Neural progenitor cell (in vitro differentiated cells): Measurements from ENCODE around the gene SLC41A1. TPM values are rescaled to one million over a fixed set of nuclear protein-coding genes. Genes with fewer than 3 reads are reported as not detected.

Experiments
- DNase-seq: peaks from one replicate; pipeline ENCODE4 v3.0.0-alpha.2; 2016; ENCODE audit warnings: low spot score
- H2AFZ ChIP-seq: fragments of 200-600 bp; sonication (generic); replicated peaks from 2 replicates; pipeline ENCODE4 v1.6.1; 2016; ENCODE audit warnings: antibody characterized with exemption
- H3F3A ChIP-seq: fragments of 200-600 bp; sonication (generic); 2 replicates; pipeline ENCODE4 v1.6.1; 2016; ENCODE audit warnings: antibody characterized with exemption, low read depth
- H3K27ac ChIP-seq: fragments of 200-600 bp; sonication (generic); 2 replicates; pipeline ENCODE4 v1.5.1; 2016; ENCODE audit warnings: mild to moderate bottlenecking
- H3K27me3 ChIP-seq: fragments of 200-600 bp; sonication (generic); 2 replicates; pipeline ENCODE4 v1.6.1; 2016; ENCODE audit warnings: mild to moderate bottlenecking, moderate library complexity
- H3K36me3 ChIP-seq: fragments of 200-600 bp; sonication (generic); 2 replicates; pipeline ENCODE4 v1.5.1; 2016
- H3K4me1 ChIP-seq: fragments of 200-600 bp; sonication (generic); 2 replicates; pipeline ENCODE4 v1.6.1; 2016; ENCODE audit warnings: mixed run types
- H3K4me2 ChIP-seq: fragments of 200-600 bp; sonication (generic); 2 replicates; pipeline ENCODE4 v1.6.1; 2016
- H3K4me3 ChIP-seq: fragments of 200-600 bp; sonication (generic); 2 replicates; pipeline ENCODE4 v1.5.1; 2016
- H3K79me2 ChIP-seq: fragments of 200-600 bp; sonication (generic); 2 replicates; pipeline ENCODE4 v1.6.1; 2016; ENCODE audit warnings: low read depth
- H3K9ac ChIP-seq: fragments of 200-600 bp; sonication (generic); 2 replicates; pipeline ENCODE4 v1.6.1; 2016
- H3K9me3 ChIP-seq: fragments of 200-600 bp; sonication (generic); 2 replicates; pipeline ENCODE4 v1.5.1; 2016; ENCODE audit warnings: low read depth
- H4K20me1 ChIP-seq: fragments of 200-600 bp; sonication (generic); 2 replicates; pipeline ENCODE4 v1.6.1; 2016; ENCODE audit warnings: low read depth
- H3K27ac Mint-ChIP-seq: 3 replicates; pipeline ENCODE4 v1.8.0; 2021; ENCODE audit warnings: mixed read lengths
- H3K27me3 Mint-ChIP-seq: 2 replicates; pipeline ENCODE4 v1.8.0; 2022; ENCODE audit warnings: low read depth, mild to moderate bottlenecking, inconsistent platforms, moderate library complexity, mixed read lengths; ENCODE audit not compliant: insufficient read depth
- H3K36me3 Mint-ChIP-seq: 3 replicates; pipeline ENCODE4 v1.8.0; 2021; ENCODE audit warnings: mixed read lengths
- H3K4me1 Mint-ChIP-seq: 3 replicates; pipeline ENCODE4 v1.8.0; 2021; ENCODE audit warnings: mixed read lengths
- H3K4me3 Mint-ChIP-seq: 3 replicates; pipeline ENCODE4 v1.8.0; 2021; ENCODE audit warnings: mild to moderate bottlenecking, moderate library complexity, mixed read lengths
- H3K9me3 Mint-ChIP-seq: 3 replicates; pipeline ENCODE4 v1.8.0; 2020; ENCODE audit warnings: mixed read lengths
- EZH2 ChIP-seq: fragments of 200-600 bp; sonication (generic); IDR thresholded peaks from 2 replicates; pipeline ENCODE4 v1.6.1; 2017; ENCODE audit warnings: antibody characterized with exemption, mild to moderate bottlenecking, moderate library complexity
- EZH2phosphoT487 ChIP-seq: fragments of 200-600 bp; sonication (generic); IDR thresholded peaks from 2 replicates; pipeline ENCODE4 v1.6.1; 2017; ENCODE audit warnings: antibody characterized with exemption
- total RNA-seq: library from RNA; depleted of rRNA; stranded (reverse); fragments of >200 nt; gene quantifications from 2 replicates; pipeline ENCODE4 v1.2.3, GENCODE V29; 2015; ENCODE audit warnings: low replicate concordance
- TF ChIP-seq, protein P1 (sequence below): fragments of 200-600 bp; sonication (generic); IDR thresholded peaks from 2 replicates; pipeline ENCODE4 v1.5.1; 2017; ENCODE audit warnings: antibody characterized with exemption, mild to moderate bottlenecking

The SLC41A1 gene
- total RNA-seq, 1 donor from 2014 or later, result 10.4 TPM

DNA sequence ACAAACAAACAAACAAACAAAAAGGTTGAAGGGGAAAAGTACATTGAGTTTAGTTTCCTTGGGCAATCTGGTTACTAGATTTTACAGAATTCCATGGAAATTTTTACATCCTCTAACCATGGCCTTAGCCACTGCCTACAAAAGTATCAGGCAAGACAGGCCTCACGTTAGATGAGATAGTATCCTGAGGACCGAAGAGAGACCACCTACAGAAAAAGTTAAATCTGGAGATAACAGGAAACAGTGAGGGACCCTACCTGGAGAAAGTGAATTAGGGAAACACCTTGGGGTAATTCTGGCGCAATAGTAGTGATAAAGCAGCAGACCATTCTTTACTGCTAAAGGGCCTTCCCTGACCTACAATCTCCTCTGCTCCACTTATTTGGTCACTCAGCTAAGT lies 46.4 kb downstream of the SLC41A1 start:
- Histone ChIP-seq H3K4me1 (no peaks in the 10 kb centered on the region), H3K27me3 (no peaks in the 10 kb centered on the region), H3F3A (no peaks in the 10 kb centered on the region), H4K20me1 (no peaks in the 10 kb centered on the region), H3K9ac (no peak overlapping the region), H3K79me2 (no peaks in the 10 kb centered on the region), H2AFZ (no peak overlapping the region), H3K4me2 (no peak overlapping the region), H3K4me3 (no peak overlapping the region), H3K27ac (no peak overlapping the region), H3K36me3 (no peaks in the 10 kb centered on the region), H3K9me3 (no peaks in the 10 kb centered on the region)
- no peak overlapping the region for H3K27ac Mint-ChIP-seq
- no peak overlapping the region for H3K4me3 Mint-ChIP-seq
- H3K4me1 Mint-ChIP-seq, result no peaks in the 10 kb centered on the region
- TF ChIP-seq, protein P1, sequence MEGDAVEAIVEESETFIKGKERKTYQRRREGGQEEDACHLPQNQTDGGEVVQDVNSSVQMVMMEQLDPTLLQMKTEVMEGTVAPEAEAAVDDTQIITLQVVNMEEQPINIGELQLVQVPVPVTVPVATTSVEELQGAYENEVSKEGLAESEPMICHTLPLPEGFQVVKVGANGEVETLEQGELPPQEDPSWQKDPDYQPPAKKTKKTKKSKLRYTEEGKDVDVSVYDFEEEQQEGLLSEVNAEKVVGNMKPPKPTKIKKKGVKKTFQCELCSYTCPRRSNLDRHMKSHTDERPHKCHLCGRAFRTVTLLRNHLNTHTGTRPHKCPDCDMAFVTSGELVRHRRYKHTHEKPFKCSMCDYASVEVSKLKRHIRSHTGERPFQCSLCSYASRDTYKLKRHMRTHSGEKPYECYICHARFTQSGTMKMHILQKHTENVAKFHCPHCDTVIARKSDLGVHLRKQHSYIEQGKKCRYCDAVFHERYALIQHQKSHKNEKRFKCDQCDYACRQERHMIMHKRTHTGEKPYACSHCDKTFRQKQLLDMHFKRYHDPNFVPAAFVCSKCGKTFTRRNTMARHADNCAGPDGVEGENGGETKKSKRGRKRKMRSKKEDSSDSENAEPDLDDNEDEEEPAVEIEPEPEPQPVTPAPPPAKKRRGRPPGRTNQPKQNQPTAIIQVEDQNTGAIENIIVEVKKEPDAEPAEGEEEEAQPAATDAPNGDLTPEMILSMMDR, result no peak
- TF ChIP-seq EZH2 (no peak), EZH2phosphoT487 (no peak)
- DNase-seq, result no peak
- H3K9me3 Mint-ChIP-seq, result no peaks in the 10 kb centered on the region
- H3K27me3 Mint-ChIP-seq, result peaks cover 5% of the 10 kb centered on the region
- H3K36me3 Mint-ChIP-seq, result no peaks in the 10 kb centered on the region

DNA sequence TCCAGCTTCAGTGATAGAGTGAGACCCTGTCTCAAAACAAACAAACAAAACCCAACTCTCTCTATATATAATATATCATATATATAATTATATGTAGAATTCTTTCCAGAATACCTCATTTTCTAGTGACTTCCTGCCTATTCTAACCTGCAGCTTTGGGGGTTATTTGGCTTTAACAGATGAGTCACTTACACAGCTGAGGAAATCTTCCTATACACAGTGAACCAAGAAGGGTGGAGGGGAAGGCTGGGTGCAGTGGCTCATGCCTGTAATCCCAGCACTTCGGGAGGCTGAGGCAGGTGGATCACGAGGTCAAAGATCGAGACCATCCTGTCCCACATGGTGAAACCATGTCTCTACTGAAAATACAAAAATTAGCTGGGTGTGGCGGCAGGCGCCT lies 47.0 kb downstream of the SLC41A1 start:
- no peak overlapping the region for H3K4me3 ChIP-seq
- H3K27ac Mint-ChIP-seq, result no peak overlapping the region
- H3K4me1 ChIP-seq, result no peaks in the 10 kb centered on the region
- no peak overlapping the region for H3K27ac ChIP-seq
- no peaks in the 10 kb centered on the region for H3K9me3 Mint-ChIP-seq
- TF ChIP-seq EZH2phosphoT487 (no peak), EZH2 (no peak)
- TF ChIP-seq, protein P1, result no peak
- H3K36me3 ChIP-seq, result no peaks in the 10 kb centered on the region
- H2AFZ ChIP-seq, result no peak overlapping the region
- H3K4me1 Mint-ChIP-seq, result no peaks in the 10 kb centered on the region
- H3K4me2 ChIP-seq, result no peak overlapping the region
- H4K20me1 ChIP-seq, result no peaks in the 10 kb centered on the region
- no peak overlapping the region for H3K9ac ChIP-seq
- no peaks in the 10 kb centered on the region for H3K79me2 ChIP-seq
- H3K4me3 Mint-ChIP-seq, result no peak overlapping the region
- DNase-seq, result no peak
- H3K36me3 Mint-ChIP-seq, result no peaks in the 10 kb centered on the region
- H3K27me3 Mint-ChIP-seq, result peaks cover 5% of the 10 kb centered on the region
- no peaks in the 10 kb centered on the region for H3K27me3 ChIP-seq
- no peaks in the 10 kb centered on the region for H3F3A ChIP-seq
- H3K9me3 ChIP-seq, result no peaks in the 10 kb centered on the region

DNA sequence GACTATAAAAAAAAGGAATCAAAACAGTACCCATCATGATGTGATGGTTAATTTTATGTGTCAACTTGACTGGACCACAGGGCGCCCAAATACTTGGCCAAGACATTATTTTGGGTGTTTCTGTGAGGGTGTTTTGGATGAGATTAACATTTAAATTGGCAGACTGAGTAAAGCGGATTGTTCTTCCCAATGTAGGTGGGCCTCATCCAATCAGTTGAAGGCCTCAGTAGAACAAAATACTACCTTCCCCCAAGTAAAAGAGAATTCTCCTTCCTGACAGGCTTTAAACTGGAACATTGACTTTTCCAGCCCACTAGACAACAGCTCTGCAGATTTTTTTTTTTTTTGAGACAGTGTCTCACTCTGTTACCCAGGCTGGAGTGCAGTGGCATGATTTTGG lies 48.4 kb downstream of the SLC41A1 start:
- Mint-ChIP-seq H3K27me3 (peaks cover 6% of the 10 kb centered on the region), H3K27ac (no peak overlapping the region), H3K36me3 (no peaks in the 10 kb centered on the region), H3K9me3 (no peaks in the 10 kb centered on the region), H3K4me3 (no peak overlapping the region), H3K4me1 (no peaks in the 10 kb centered on the region)
- no peaks in the 10 kb centered on the region for H3K9me3 ChIP-seq
- DNase-seq, result no peak
- no peak overlapping the region for H3K4me3 ChIP-seq
- no peak overlapping the region for H3K4me2 ChIP-seq
- H3K36me3 ChIP-seq, result no peaks in the 10 kb centered on the region
- no peaks in the 10 kb centered on the region for H3K27me3 ChIP-seq
- no peaks in the 10 kb centered on the region for H3K79me2 ChIP-seq
- no peak overlapping the region for H2AFZ ChIP-seq
- H4K20me1 ChIP-seq, result no peaks in the 10 kb centered on the region
- no peak overlapping the region for H3K27ac ChIP-seq
- no peaks in the 10 kb centered on the region for H3F3A ChIP-seq
- H3K9ac ChIP-seq, result no peak overlapping the region
- TF ChIP-seq EZH2phosphoT487 (no peak), EZH2 (no peak)
- TF ChIP-seq, protein P1, result no peak
- H3K4me1 ChIP-seq, result no peaks in the 10 kb centered on the region

DNA sequence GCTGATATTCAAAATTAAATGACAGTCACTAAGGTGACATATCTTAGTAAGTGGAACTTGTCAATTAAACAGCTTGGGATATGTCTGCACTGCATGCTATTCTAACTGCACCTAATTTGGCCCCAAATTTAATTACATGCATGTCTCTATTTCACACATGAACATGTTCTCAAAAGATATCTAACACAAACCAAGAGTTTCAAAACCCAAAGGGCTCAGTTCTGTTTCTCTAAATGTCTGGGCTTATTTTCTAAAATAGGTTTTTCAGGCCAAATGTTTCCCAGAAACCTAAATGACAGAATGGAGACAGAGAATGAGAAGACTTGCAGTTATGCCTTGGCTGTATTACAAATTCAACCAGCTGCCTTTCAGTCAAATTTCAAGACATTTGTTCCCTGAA lies 49.0 kb downstream of the SLC41A1 start:
- TF ChIP-seq EZH2phosphoT487, result no peak
- TF ChIP-seq, protein P1, result no peak
- no peak for TF ChIP-seq EZH2

More for the DNA sequence above, 49.0 kb downstream of the SLC41A1 start:
- Histone ChIP-seq H3K9ac (no peak overlapping the region), H3K4me1 (no peaks in the 10 kb centered on the region), H3K27me3 (no peaks in the 10 kb centered on the region), H3K9me3 (no peaks in the 10 kb centered on the region), H3K4me2 (no peak overlapping the region), H4K20me1 (no peaks in the 10 kb centered on the region), H3K27ac (no peak overlapping the region), H3F3A (no peaks in the 10 kb centered on the region), H3K4me3 (no peak overlapping the region), H3K36me3 (no peaks in the 10 kb centered on the region), H3K79me2 (no peaks in the 10 kb centered on the region), H2AFZ (no peak overlapping the region)
- DNase-seq, result no peak
- no peaks in the 10 kb centered on the region for H3K36me3 Mint-ChIP-seq
- H3K9me3 Mint-ChIP-seq, result no peaks in the 10 kb centered on the region
- H3K4me3 Mint-ChIP-seq, result no peak overlapping the region
- H3K27ac Mint-ChIP-seq, result no peak overlapping the region
- peaks cover 6% of the 10 kb centered on the region for H3K27me3 Mint-ChIP-seq
- H3K4me1 Mint-ChIP-seq, result no peaks in the 10 kb centered on the region
